ENCODE measurements around the gene GET4.

GRCh38 chr7:891805-892204 is 15.5 kb downstream of the GET4 start:
- no peak for TF ChIP-seq CTCF (IDR thresholded peaks at IDR 0.05)
- TF ChIP-seq POLR2A (IDR thresholded peaks at IDR 0.05) = no peak

Data from body of pancreas (tissue), 4 donors.